GM18867 (cell line): ENCODE measurements around the gene TPK1.

Experiments used
- ATAC-seq: cut with Tn5 transposase; IDR thresholded peaks from one replicate; pipeline ENCODE4 v1.9.1; 2021; ENCODE audit warnings: mild to moderate bottlenecking, moderate library complexity; ENCODE audit not compliant: unreplicated experiment

TPK1 gene

GRCh38 chr7:144835652-144836544 is at the start of gene TPK1:
TPK1 (minus strand) TSS chr7:144836053; CDS start chr7:144835602, 451 bp downstream.
- peak; percentile 88 for ATAC-seq

- ATAC-seq: no peak
Measured at GRCh38 chr7:144885478-144885877, 49.6 kb upstream of the TPK1 start.

GRCh38 chr7:144884896-144885295 is 49.0 kb upstream of the TPK1 start:
- ATAC-seq: no peak

- no peak for ATAC-seq
Measured at GRCh38 chr7:144873316-144873845, 37.5 kb upstream of the TPK1 start.

GRCh38 chr7:144869082-144869481 is 33.2 kb upstream of the TPK1 start:
- no peak for ATAC-seq

- ATAC-seq: no peak
Measured at GRCh38 chr7:144866189-144866588, 30.3 kb upstream of the TPK1 start.

- no peak for ATAC-seq
Measured at GRCh38 chr7:144863320-144863647, 27.4 kb upstream of the TPK1 start.

- no peak for ATAC-seq
Measured at GRCh38 chr7:144862612-144863319, 26.9 kb upstream of the TPK1 start.

GRCh38 chr7:144859739-144860138 is 23.9 kb upstream of the TPK1 start:
- ATAC-seq: no peak

GRCh38 chr7:144857463-144857862 is 21.6 kb upstream of the TPK1 start:
- ATAC-seq: no peak

GRCh38 chr7:144854839-144855424 is 19.1 kb upstream of the TPK1 start:
- no peak for ATAC-seq

- ATAC-seq: no peak
Measured at GRCh38 chr7:144853542-144853941, 17.7 kb upstream of the TPK1 start.

GRCh38 chr7:144848078-144848477 is 12.2 kb upstream of the TPK1 start:
- ATAC-seq: no peak

GRCh38 chr7:144842377-144842851 is 6.6 kb upstream of the TPK1 start:
- peak; percentile 88 for ATAC-seq

GRCh38 chr7:144836545-144836842 is 641 bp upstream of the TPK1 start:
- no peak for ATAC-seq

- ATAC-seq: peak; percentile 35
Measured at GRCh38 chr7:144835155-144835611, 670 bp downstream of the TPK1 start.

GRCh38 chr7:144834641-144835144 is 1.2 kb downstream of the TPK1 start:
- peak; percentile 35 for ATAC-seq

- no peak for ATAC-seq
Measured at GRCh38 chr7:144830811-144831210, 5.0 kb downstream of the TPK1 start.

- no peak for ATAC-seq
Measured at GRCh38 chr7:144830024-144830785, 5.6 kb downstream of the TPK1 start.

- ATAC-seq: no peak
Measured at GRCh38 chr7:144827621-144828020, 8.2 kb downstream of the TPK1 start.

- ATAC-seq: no peak
Measured at GRCh38 chr7:144826208-144826607, 9.6 kb downstream of the TPK1 start.
